Adrenal gland (tissue), 12 donors: ENCODE measurements around the gene TRAPPC10. TPM values are rescaled to one million over a fixed set of nuclear protein-coding genes. Genes with fewer than 3 reads are reported as not detected.
A peak's percentile ranks its signal among the peaks of the same experiment; 100 is the strongest.

Source experiments
- DNase-seq, 7 donors: peaks; one replicate each; pipeline ENCODE4 v3.0.0-alpha.2; 2019 to 2020
- H3K27ac ChIP-seq, 5 donors: fragments of 200-600 bp; sonication (generic) in 4 of 5; 1 replicate in 3 of 5; 2 replicates in 2 of 5; pipeline versions ENCODE4 v1.5.1 to v1.8.0; 2016 to 2020; ENCODE audit warnings: mild to moderate bottlenecking in 1 of 5
- H3K27me3 ChIP-seq: fragments of 200-600 bp; 2 replicates; pipeline ENCODE4 v1.8.0; 2021
- H3K36me3 ChIP-seq, 2 donors: fragments of 200-600 bp; replicated peaks in 1 of 2; 1 replicate in 1 of 2; 2 replicates in 1 of 2; pipeline versions ENCODE4 v1.5.1 to v1.8.0; 2018 to 2022
- H3K4me1 ChIP-seq, 2 donors: fragments of 200-600 bp; replicated peaks in 1 of 2; 1 replicate in 1 of 2; 2 replicates in 1 of 2; pipeline versions ENCODE4 v1.5.1 to v1.8.0; 2018 to 2021
- H3K4me3 ChIP-seq, 4 donors: fragments of 200-600 bp; sonication (generic) in 3 of 4; one replicate each; pipeline ENCODE4 v1.5.1; 2016 to 2018
- H3K9me3 ChIP-seq, 3 donors: fragments of 200-600 bp; sonication (generic) in 1 of 3; replicated peaks in 1 of 3; 1 replicate in 2 of 3; 2 replicates in 1 of 3; pipeline versions ENCODE4 v1.5.1 to v1.8.0; 2016 to 2021
- POLR2A ChIP-seq, 2 donors: fragments of 450-650 bp; IDR thresholded peaks; one replicate each; pipeline ENCODE4 v1.6.1; 2017; ENCODE audit warnings: antibody characterized with exemption in 2 of 2, mild to moderate bottlenecking in 2 of 2, moderate library complexity in 1 of 2
- WGBS, 4 donors: extraction: QIAGEN DNeasy Blood & Tissue Kit in 2 of 4; methylation state at CpG; one replicate each; pipeline versions ENCODE4 v1.1.5 to v1.1.7; 2013 to 2017; 5-methylcytosine and 5-hydroxymethylcytosine counted together
- intact Hi-C, 2 donors: fragments of 100-400 bp; cut with DNase I; formaldehyde crosslinking; loops; one replicate each; pipeline versions ENCODE4 v1.14.1 to v1.15.0; 2022 to 2023
- polyA plus RNA-seq, 3 donors: library from polyadenylated mRNA; stranded (reverse); fragments of 200-250 nt in 2 of 3; fragments of 350-450 nt in 1 of 3; fragmentation: Illumina TruSeq in 1 of 3; extraction: RNeasy Lipid Tissue Mini Kit (QIAGEN cat#74804) in 1 of 3; gene quantifications; one replicate each; pipeline ENCODE4 v1.2.3, GENCODE V29; 2013 to 2014
- total RNA-seq, 9 donors: library from RNA; depleted of rRNA in 4 of 9; stranded (reverse); fragments of >200 nt in 4 of 9; fragments of 120-200 nt in 1 of 9; fragmentation: NEBNext Ultra II Directional in 1 of 9; extraction: Animal tissue kit (Norgen Biotek cat#: 25700) in 1 of 9; gene quantifications; one replicate each; pipeline versions ENCODE4 v1.1.0 to v1.2.4, GENCODE V29; 2013 to 2023
- TF ChIP-seq, protein P1 (sequence below), 6 experiments: fragments of 450-650 bp in 4 of 6; fragments of 200-600 bp in 2 of 6; sonication (generic) in 1 of 6; IDR thresholded peaks; 1 replicate in 5 of 6; 2 replicates in 1 of 6; pipeline versions ENCODE4 v1.5.1 to v1.8.0; 2016 to 2021; ENCODE audit warnings: antibody characterized with exemption in 6 of 6, mild to moderate bottlenecking in 2 of 6, moderate library complexity in 1 of 6
- donor health status: healthy with polysubstance abuse.
- donor health status: Bipolar disorder and iron deficiency.
- donor health status: DM: yes; HTN: yes; CAD: no.
- donor health status: DM: no; HTN: no; CAD: no.
- donor health status: DM: no; HTN: no; CAD: no.
- donor health status: DM: yes; HTN: yes; CAD: no.

TRAPPC10 gene
- total and polyA plus RNA-seq, 12 donors = 5.2 to 34.3 (median 24.7) TPM

DNA sequence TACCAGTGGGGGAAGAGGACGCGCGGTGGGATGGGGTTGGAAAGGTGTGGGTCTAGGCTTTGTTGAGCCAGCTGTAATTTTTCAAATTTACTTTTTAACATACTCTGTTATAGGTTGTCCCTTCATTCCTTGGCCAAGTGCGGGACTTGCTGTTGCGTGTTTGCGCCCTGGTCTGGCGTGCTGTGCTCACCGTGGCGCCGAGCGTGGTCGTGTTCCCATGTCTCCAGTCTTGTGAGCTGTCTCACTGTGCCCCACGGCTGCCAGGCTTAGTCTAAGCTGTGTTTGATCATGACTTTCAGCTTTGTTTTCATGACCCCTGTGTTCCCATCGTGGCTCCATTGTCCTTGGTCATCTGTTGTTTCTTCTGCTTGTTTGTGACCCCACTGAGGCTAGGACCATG is 26.0 kb downstream of the TRAPPC10 start:
- Histone ChIP-seq H3K27me3 (no peaks in the 10 kb centered on the region), H3K9me3 (no peaks in the 10 kb centered on the region), H3K27ac (no peak overlapping the region), H3K4me1 (no peaks in the 10 kb centered on the region), H3K36me3 (peaks cover 0 to 47% of the 10 kb centered on the region in 2 donors), H3K4me3 (no peak overlapping the region)
- 91 to 96% (median 94%) methylated on average over 14 of the region's 14 CpGs for WGBS, 4 donors
- peak in 1 of 7 donors; percentile 36 for DNase-seq
- TF ChIP-seq, protein P1, sequence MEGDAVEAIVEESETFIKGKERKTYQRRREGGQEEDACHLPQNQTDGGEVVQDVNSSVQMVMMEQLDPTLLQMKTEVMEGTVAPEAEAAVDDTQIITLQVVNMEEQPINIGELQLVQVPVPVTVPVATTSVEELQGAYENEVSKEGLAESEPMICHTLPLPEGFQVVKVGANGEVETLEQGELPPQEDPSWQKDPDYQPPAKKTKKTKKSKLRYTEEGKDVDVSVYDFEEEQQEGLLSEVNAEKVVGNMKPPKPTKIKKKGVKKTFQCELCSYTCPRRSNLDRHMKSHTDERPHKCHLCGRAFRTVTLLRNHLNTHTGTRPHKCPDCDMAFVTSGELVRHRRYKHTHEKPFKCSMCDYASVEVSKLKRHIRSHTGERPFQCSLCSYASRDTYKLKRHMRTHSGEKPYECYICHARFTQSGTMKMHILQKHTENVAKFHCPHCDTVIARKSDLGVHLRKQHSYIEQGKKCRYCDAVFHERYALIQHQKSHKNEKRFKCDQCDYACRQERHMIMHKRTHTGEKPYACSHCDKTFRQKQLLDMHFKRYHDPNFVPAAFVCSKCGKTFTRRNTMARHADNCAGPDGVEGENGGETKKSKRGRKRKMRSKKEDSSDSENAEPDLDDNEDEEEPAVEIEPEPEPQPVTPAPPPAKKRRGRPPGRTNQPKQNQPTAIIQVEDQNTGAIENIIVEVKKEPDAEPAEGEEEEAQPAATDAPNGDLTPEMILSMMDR (IDR thresholded peaks at IDR 0.05) = no peak
- no peak for TF ChIP-seq POLR2A (IDR thresholded peaks at IDR 0.05)
- intact Hi-C loops = no loop called here

DNA sequence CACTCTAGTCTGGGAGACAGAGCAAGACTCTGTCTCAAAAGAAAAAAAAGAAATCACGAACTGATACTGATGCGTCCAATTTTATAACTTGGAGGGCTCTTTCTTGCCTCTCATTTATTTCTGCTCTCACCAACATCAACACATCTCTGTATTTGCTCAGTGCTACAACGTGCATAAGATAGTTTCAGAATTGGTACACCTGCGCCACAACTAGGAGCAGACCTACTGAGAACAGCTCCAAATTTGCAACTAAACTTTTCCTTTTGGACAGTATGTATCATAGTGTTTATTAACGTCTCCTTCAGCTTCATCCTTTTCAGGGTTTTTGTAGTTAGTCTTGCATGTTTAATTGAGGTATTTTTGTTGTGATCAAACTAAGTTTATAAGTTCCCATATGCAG is 27.7 kb downstream of the TRAPPC10 start:
- TF ChIP-seq POLR2A (IDR thresholded peaks at IDR 0.05) = no peak
- TF ChIP-seq, protein P1 (IDR thresholded peaks at IDR 0.05) = no peak
- Histone ChIP-seq H3K36me3 (peaks cover 0 to 41% of the 10 kb centered on the region in 2 donors), H3K4me3 (no peak overlapping the region), H3K9me3 (no peaks in the 10 kb centered on the region), H3K4me1 (no peaks in the 10 kb centered on the region), H3K27ac (no peak overlapping the region), H3K27me3 (no peaks in the 10 kb centered on the region)
- WGBS, 4 donors = 86 to 87% (median 87%) methylated on average over 5 of the region's 5 CpGs
- no peak for DNase-seq
- intact Hi-C loops = no loop called here

DNA sequence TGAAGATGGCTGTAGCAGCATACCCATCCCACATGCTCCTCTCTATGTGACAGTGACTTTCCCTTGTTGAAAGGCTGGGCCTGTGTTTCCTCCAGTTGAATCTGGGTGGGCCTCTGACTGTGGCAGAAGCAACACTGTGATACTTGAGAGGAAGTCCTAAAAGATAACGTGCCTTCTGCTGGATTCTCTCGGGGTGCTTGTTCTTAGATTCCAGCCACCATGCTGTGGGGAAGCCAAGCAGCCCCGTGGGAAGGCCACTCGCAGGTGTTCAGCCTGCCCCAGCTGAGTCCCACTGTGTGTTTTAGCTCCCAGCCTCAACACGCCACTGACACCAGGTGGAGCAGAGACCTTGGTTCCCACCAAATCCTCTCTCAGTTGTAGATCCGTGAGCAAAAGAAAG is 31.5 kb downstream of the TRAPPC10 start:
- TF ChIP-seq, protein P1 (IDR thresholded peaks at IDR 0.05) = no peak
- TF ChIP-seq POLR2A (IDR thresholded peaks at IDR 0.05) = no peak

DNA sequence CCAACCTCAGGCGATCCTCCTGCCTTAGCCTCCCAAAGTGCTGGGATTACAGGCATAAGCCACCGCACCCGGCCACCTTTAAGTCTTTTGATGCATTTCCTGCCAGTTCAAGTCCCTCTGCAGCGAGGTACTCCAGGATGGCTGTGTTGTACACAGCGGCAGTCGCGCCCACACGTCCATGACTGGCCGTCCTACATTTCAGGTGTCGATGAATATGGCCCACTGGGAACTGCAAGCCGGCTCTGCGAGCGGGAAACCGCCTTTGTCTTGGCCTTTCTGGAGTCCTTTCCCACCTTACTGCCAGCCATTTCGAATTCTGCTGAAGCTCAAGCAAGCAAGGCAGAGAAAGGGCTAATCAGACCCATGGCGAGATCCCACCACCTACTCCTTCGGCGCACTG is 34.6 kb downstream of the TRAPPC10 start:
- peak in 1 of 7 donors; percentile 3 for DNase-seq
- intact Hi-C loops = no loop called here
- Histone ChIP-seq H3K9me3 (no peaks in the 10 kb centered on the region), H3K4me1 (peaks cover 3 to 22% of the 10 kb centered on the region in 2 donors), H3K27me3 (no peaks in the 10 kb centered on the region), H3K27ac (no peak overlapping the region), H3K4me3 (no peak overlapping the region), H3K36me3 (no peaks in the 10 kb centered on the region)
- no peak for TF ChIP-seq POLR2A (IDR thresholded peaks at IDR 0.05)
- TF ChIP-seq, protein P1 (IDR thresholded peaks at IDR 0.05) = no peak
- WGBS, 4 donors = 96 to 97% (median 97%) methylated on average over 18 of the region's 18 CpGs

More for the DNA sequence above, 31.5 kb downstream of the TRAPPC10 start:
- 87 to 96% (median 91%) methylated on average over 4 to 6 of the region's 6 CpGs for WGBS, 4 donors
- Histone ChIP-seq H3K27me3 (no peaks in the 10 kb centered on the region), H3K4me1 (no peaks in the 10 kb centered on the region), H3K27ac (no peak overlapping the region), H3K36me3 (peaks cover 0 to 6% of the 10 kb centered on the region in 2 donors), H3K4me3 (no peak overlapping the region), H3K9me3 (no peaks in the 10 kb centered on the region)
- peak in 1 of 7 donors; percentile 39 for DNase-seq
- intact Hi-C loops = no loop called here
